ENCODE results near the gene GVQW3.
A peak's percentile ranks its signal among the peaks of the same experiment; 100 is the strongest.

The GVQW3 gene

DNA sequence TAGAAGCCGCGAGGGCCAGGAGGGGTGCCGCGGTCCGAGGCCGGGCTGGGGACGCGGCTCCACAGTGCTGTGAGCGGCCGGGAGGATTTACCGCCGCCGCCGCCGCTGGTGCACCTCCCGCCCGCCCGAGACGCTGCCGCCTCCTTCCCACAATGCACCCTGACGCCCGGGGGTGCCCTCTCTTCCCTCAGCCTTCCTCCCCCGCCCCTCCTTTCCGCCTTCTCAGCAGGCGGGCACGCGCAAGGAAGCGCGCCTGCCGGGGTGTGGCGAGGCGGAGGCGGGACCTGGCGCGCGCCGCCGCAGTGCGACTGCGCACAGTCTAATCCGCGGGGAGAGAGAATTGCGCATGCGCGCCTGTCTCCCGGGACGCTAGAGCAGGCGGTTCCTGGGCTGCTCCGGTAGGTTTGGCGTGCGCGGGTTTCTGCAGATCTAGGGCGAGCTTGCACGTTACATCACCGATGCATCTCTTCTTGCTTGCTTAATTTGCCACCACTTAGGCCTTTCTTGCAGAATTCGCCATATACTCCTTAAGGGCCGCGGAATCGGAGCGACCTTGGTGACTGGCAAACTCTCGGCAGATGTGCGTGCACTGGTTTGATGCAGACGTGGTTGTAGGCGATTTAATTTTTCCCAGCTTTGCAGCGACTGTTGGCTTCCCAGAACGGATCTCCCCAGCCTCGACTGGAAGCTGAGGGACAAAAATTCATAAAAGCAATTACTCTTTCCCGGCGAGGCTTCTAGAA is at the start of gene GVQW3, which contains the start of gene THAP12:
TSS of gene GVQW3 (plus strand) at position 347 of the 743 bp plus-strand sequence. CDS start 506 bp downstream, outside the sequence.
TSS of gene THAP12 (minus strand) at position 156 of the 743 bp plus-strand sequence. CDS start 296 bp downstream, outside the sequence.
- peak; percentile 98 for DNase-seq

DNA sequence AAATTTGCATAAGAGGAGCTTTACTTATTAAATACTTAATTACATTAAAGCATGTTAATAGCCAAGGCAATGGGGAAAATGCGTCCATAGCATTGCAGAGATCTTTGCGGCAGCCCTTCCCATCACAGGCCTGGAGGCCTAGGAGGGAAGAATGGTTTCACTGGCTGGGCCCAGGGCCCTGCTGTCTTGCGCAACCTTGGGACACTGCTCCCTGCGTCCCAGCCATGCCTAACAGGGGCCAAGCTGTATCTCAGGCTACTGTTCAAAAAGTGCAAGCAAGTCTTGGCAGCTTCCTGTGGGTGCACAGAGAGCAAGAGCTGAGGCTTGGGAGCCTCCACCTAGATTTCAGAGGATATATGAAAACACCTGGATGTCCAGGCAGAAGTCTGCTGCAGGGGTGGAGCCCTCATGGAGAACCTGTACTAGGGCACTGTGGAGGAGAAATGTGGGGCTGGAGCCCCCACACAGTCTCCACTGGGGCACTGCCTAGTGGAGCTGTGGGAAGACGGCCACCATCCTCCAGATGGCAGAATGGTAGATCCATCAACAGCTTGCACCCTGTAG is 46.2 kb upstream of the GVQW3 start:
- no peak for DNase-seq

DNA sequence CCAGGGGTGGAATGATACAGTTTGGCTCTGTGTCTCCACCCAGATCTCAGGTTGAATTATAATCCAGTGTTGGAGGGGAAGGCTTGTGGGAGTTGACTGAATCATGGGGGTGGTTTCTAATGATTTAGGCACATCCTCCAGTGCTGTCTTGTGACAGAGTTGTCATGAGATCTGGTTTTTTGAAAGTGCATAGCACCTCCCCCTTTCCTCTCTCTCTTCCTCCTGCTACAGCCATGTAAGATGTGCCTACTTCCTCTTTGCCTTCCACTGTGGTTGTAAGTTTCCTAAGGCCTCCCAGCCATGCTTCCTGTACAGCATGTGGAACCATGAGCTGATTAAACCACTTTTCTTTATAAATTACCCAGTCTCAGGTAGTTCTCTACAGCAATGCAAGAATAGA is 45.3 kb upstream of the GVQW3 start:
- peak; percentile 95 for DNase-seq

DNA sequence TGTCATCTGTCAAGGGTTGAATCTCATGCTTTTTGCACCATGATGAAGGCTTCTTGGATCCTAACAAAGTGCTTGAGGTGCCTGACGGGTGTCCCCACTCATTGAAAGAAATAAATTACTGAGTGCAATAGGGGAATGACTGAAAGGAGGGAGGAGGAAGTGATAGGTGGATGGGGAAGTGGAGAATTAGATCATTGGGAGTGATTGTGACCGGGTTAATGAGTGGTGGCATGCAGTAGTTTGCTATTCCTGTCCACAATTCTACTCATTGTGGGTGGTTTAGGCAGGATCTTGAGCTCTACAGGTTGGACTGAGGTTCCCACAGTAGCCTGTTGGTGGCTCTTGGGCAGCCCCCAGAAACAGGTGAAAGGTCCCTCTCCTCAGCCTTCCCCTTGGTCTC is 44.5 kb upstream of the GVQW3 start:
- DNase-seq, result peak; percentile 73

DNA sequence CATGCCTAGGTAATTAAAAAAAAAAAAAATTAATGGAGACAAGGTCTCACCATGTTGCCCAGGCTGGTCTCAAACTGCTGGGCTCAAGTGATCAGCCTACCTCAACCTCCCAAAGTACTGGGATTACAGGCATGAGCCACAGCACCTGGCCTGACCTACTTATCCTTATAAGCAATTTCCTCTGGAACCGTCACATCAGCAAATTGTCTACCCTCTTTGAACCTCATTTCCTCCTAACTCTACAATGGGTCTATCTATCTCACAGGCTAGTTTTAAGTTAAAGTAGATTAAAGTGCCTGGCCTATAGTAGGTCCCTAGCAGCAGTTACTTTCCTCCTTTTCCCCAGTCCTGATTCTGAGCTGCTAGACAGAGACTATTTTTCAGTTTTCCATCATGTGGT is 43.7 kb upstream of the GVQW3 start:
- DNase-seq, result no peak

DNA sequence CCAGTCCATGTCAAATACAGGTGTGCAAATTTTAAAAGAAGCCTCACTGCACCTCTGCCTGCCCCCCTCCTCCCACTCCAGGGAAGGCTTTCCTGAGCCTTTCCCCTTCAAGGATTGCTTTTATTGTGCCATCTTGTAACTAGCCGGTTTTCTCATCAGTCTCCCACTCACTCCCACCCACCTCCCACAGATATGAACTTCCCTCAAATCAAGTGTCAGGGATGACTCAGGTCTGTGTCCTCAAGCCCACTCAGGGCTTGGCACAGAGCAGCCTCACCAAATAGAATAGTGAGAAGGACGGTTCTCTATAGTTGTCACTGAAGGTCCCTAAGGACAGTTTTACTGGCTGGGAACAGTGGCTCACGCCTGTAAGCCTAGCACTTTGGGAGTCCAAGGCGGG is 43.2 kb upstream of the GVQW3 start:
- peak; percentile 67 for DNase-seq

DNA sequence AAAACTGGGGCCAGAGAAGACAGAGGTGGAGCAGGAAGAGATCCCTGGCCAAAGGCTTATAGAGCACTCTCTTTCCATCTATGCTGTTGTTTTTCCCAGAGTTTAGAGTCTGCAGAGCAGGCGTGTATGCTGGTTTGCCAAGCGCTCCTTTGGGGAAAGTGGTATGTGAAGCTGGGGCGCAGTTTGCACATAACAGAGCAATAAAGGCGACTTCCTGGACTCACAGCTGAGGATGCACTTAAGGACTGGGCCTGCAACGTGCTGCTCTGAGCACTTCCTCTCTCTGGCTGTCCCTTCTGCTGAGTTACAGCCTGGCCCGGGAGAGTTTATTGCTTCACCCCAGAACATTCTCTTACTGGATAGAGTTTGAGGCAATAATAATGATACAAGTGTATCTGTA is 41.9 kb upstream of the GVQW3 start:
- peak; percentile 91 for DNase-seq

DNA sequence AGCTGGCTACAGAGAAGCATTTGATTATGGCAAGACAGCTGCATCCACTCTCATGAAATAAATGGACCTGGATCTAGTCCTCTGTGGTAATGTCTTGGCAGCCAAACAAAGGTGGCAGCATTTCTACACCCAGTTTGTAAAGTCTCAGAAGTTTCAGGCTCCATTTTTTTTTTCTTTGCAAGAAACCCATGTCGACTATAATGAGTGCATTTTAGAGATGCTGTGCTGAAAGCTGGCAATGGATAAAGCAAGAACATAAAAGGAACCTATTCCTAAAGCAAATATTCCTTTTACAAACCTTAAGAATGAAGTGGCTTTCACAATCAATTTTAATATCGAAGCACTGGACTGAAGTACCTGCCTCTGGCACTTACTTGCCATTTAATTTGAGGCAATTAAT is 33.7 kb upstream of the GVQW3 start:
- no peak for DNase-seq

DNA sequence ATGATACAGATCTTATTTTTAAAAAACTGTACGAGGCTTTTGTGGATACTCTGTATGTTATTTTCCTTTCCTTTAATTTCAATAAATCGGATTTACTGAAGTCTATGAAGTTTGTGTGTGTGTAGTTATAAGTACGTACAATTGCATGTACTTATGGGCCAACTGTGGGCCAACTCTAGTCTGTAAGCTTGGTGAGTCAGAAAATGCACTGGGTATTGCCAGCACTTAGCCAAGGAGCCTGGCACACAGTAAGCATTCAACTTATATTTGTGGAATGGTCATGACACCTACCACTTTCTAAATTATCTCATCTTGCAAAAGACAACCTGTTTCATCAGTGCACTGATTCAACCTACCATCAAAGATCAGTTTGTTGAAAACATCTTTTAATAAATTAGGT is 32.8 kb upstream of the GVQW3 start:
- no peak for DNase-seq

DNA sequence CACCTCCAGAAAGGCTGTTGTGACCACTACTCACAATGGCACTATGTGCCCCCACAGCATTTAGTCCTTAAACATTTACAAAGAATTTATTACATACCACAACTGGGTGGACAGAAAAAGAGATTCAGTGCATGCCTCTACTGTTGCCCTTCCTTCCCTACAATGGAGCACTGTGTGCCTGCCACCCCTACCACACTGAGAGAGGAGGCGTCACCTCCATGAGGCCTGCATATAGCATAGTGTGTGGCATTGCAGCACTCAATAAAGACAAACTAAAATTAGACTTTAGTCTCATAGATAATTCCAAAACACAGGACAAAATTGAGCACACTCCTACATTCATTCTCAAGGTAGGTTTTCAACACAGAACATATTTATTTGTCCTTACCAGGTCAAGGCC is 26.0 kb upstream of the GVQW3 start:
- no peak for DNase-seq

DNA sequence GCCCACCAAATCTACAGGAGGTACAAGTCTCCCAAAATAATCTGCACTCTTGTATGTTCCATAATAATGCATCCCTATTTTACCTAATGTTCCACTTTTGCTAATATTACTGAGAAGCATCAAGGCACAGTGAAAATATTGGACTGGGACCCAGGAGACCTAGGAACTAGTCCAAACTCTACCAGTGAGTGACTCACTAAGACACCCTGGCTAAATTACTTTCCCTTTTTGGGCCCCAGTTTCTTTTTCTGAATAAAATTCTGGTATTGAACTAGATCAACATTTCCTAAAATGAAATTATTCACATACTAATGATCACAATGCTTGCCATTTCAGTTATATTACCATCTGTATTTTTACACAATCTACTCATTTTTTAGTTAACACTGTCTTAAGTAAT is 19.7 kb upstream of the GVQW3 start:
- DNase-seq, result no peak

DNA sequence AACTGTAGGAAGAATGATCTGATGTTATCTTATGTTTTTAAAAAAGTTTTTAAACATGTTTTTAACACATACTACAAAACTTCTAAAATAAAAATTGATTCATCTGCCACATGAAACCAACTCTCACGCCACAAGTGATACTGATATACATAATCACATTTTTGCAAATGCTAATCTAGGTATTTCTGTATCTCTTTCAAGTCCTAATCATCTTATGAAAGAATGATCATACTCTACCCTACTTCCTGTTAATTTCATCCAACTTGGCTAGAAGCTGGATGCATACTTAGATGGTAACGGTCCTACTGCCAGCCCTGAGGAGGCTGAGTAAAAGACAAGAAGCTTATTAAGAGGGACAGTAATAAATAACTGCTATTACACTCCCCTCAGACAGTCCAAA is 19.3 kb upstream of the GVQW3 start:
- DNase-seq, result no peak

DNA sequence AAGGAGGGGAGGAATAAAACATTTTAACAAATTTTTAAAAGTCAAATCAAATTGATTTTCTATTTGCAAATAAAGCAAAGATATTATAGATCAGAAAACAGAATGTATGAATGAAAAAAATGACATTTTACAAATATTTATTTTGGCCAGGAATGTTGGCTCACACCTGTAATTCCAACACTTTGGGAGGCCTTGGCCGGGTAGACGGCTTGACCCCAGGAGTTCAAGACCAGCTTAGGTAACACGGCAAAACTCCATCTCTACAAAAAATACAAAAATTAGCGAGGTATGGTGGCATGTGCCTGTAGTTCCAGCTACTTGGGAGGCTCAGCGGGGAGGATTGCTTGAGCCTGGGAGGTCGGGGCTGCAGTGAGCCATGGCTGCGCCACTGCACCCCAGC is 18.4 kb upstream of the GVQW3 start:
- DNase-seq, result no peak

DNA sequence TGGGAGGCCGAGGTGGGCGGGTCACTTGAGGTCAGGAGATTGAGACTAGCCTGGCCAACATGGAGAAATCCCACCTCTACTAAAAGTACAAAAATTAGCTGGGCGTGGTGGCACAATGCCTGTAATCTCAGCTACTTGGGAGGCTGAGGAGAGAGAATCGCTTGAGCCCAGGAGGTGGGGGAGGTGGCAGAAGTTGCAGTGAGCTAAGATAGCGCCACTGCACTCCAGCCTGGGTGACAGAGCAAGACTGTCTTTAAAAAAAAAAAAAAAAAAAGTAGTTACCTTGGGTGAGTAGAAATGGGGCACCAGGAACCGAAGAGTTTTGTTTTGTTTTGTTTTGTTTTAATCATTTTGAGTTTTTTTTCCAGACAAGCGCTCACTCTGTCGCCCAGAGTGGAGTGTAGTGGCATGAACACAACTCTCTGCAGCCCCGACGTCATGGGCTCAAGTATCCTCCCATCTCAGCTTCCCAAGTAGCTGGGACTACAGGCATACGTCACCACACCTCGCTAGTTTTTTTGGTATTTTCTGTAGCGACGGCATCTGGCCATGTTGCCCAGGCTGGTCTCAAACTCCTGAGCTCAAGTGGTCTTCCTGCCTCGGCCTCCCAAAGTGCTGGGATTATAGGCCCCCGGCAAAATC is 16.0 kb upstream of the GVQW3 start:
- DNase-seq, result no peak

DNA sequence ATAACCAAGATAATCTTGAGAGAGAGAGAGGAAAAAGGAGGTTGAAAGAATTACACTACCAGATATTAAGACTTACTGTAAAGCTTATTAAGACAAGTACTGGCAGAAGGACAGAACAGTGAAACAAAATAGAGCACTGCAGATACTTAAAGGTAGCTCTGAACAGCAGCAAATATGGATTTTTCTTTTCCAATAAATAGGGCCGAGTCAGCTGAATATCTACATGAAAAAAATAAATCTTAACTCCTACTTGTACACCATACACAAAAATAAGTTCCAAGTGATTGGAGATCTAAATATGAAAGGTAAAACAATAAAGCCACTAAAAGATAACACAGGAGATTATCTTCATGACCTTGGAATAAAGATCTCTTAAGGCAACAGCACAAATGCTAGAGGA is 12.6 kb upstream of the GVQW3 start:
- no peak for DNase-seq

DNA sequence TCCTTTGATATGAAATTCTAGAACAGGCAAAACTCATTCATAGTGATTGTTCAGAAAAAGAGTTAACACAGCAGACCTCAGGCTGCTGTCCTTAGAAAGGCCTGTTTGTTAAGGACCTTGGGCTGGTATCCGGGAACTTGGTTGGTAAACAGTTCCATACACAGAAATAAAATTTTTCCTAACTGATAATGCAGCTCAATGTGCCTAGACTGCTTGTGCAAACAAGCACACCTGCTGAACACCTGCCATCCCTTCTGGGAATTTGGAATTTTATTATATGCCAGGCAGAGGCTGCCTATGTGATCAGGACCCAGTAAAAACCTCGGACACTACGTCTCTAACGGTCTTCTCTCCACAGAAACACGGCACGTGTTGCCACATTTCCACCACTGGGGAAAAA is 11.7 kb upstream of the GVQW3 start:
- DNase-seq, result no peak

DNA sequence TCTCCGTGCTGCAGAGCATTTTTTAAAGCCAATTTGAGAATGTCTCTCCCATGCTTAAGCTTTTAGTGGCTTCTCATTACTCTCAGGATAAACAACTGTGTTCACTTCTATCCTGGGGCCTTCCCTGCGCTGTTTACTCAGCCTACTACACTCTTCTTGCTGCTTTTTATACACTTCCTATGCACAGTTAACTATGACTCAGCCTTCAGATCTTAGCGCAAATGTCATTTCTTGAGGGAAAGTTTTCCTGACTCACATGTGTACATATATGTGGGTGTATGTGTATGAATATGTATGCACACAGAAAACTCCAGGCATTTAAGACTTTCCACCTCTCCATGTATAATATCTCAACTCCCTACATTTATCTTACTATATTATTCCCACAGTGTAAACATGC is 10.0 kb upstream of the GVQW3 start:
- peak; percentile 83 for DNase-seq

DNA sequence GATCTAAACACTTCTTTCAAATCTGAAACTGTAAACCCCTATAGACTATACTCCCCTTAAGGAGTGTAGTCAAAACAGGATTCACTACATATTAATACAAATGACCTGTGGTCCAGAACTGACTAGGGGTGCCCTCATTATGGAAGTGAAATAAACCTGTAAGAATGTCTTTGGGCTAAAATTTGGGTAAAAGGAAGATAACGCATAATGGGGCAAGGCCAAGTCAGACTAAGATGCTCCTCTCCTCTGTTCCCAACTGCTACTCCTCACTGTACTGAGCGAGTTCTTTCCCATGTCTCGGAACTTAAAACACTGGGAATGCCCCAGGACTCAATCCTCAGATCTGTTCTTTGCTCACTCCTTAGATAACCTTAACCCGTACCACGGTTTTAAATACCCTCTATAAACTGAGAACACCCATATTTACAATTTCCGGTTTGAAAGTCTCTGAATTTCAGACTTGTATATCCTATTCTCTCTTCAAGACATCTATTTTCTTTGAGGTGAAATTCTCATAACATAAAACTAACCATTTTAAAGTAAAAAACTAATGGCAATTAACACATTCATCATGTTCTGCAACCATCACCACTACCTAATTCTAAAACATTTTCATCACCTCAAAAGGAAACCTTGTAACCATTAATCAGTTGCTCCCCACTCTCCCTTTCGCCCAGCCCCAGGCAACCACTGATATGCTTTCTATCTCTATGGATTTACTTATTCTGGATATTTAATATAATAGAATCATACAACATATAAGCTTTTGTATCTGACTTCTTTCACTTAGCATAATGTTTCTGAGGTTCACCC is 4.2 kb upstream of the GVQW3 start:
- DNase-seq, result no peak

DNA sequence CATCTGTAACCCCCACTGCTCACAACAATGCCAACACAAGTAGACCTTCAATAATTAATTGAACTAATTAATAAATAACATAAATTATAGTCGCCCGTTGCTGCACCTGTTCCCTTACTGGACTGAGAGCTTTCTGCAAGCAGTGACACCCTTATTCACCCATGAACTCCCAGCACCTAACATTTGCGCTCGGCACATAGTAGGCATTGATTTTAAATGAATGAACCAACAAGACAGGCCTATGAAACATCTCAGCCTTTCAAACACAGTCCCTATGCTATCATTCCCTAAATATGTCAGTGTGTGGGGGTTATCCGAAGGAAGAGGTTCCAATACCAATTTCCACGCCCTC is 1.3 kb upstream of the GVQW3 start:
- DNase-seq, result no peak

DNA sequence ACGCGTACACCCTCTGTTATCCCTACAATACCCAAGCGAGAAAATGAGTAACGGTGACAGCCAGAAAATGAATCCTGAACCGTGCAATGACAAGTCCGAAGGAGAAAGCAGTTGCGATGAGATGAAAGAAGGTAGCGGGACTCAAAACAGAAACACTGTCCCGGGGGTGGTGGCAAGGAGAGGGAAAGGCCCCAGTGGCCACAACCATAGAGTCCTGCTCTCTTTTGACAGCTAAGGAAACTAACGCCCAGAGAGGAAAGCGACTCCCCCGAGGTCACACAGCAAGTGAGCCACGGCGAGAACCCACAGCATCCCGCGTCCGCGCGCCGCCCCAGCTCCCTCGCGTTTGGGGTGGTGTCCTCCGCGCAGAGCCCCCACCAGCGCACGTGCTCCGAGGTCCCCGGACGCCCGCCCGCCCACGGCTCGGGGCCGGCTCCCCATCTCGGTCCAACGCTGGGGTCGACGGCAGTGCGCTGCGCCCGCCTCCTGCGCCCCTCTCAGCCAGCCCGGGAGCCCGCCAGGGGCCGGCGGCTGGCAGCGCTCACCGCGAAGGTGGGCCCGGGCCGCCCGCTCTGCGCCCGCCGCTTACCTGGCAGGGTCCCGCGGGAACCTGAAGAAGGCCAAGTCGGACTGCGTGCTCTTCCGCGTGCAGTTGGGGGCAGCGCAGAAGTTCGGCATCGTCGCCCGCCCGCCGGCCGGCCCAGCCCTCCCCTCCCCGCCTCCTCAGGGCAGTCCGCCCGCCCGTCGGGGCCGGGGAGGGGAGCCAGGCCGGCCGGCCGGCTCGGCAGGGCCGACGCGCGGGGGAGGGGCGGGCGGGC is 755 bp upstream of the GVQW3 start:
- DNase-seq, result peak; percentile 57

DNA sequence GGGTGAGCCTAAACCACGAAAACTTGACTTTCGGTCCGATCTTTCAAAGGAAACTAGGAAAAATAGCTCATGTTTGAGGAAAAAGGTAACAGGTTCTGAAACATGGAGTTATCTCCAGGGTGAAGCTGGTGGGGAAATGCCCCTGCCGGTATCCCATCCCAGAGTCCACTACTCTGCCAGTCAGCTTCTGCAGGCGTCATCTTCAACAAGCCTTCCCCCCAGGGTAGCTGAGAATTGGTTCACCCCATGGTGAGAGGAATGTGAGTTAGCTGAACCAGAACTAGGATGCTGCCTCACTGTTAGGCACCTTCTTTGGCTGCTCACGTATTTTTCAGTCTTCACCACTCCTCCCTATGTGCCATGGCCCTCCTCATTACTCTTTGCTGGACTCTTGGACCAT is 1.1 kb downstream of the GVQW3 start:
- DNase-seq, result no peak

DNA sequence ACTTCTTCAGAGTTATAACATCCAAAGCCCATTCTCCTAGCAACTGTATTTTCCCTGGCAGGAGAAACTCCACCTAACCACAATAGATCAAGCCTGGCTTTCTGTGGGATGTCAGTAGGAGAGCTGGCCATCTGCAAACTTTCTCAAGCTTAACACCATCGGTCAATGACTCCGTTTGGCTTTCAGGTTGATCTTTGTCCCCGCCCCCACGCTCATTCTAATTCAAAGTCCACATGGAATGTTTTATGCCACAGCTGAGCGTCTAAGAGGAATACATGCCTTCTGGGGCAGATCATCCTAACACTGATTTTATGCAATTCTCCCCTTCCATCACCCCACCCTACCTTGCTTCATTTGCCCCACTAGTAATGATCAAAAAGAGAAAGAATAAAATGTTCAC is 4.8 kb downstream of the GVQW3 start:
- no peak for DNase-seq

DNA sequence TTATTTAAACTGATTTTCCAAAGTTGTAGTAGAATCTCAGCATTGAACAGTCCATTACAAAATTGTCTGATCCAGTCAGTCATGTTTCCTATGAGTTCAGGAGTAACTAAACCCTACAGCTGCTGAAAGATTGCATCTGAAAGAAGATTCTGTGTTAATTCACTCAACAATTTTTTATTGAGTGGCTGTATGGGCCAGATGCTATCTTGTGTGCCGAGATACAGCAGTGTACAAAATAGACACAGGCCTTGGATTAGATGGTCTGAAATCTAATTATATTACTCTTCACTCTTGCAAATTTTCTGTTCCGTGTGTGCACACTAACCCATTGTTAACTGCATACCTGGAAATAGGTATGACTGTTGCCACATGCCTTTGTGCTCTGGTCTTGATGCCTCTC is 7.3 kb downstream of the GVQW3 start:
- DNase-seq, result no peak

Data from inflammatory macrophage treated with lipopolysaccharide for 4 hours (primary cell).